Ectodermal cell (in vitro differentiated cells): ENCODE results near the gene GINS2.

ENCODE experiments used
- H3K27ac ChIP-seq: 2 replicates; pipeline ENCODE4 v1.7.0; 2013; ENCODE audit warnings: mild to moderate bottlenecking, low read depth, low read length; ENCODE audit not compliant: insufficient read depth, poor library complexity, severe bottlenecking
- H3K27me3 ChIP-seq: 2 replicates; pipeline ENCODE4 v1.7.0; 2013; ENCODE audit warnings: mild to moderate bottlenecking, low read length; ENCODE audit not compliant: insufficient read depth, control insufficient read depth, poor library complexity, severe bottlenecking
- H3K36me3 ChIP-seq: one replicate; pipeline ENCODE4 v1.7.0; 2013; ENCODE audit warnings: low read length; ENCODE audit not compliant: control insufficient read depth, insufficient read depth
- H3K4me1 ChIP-seq: one replicate; pipeline ENCODE4 v1.7.0; 2013; ENCODE audit warnings: low read length; ENCODE audit not compliant: control insufficient read depth, insufficient read depth
- H3K4me3 ChIP-seq: 2 replicates; pipeline ENCODE4 v1.7.0; 2013; ENCODE audit warnings: low read depth, low read length, control low read depth; ENCODE audit not compliant: insufficient read depth
- H3K9me3 ChIP-seq: 2 replicates; pipeline ENCODE4 v1.7.0; 2013; ENCODE audit warnings: mild to moderate bottlenecking, low read length, moderate library complexity; ENCODE audit not compliant: control insufficient read depth
- WGBS, 2 experiments: methylation state at CpG; one replicate each; pipeline ENCODE4 v1.1.7; 2013; ENCODE audit warnings: missing lambda C conversion rate in 2 of 2; 5-methylcytosine and 5-hydroxymethylcytosine counted together

The GINS2 gene

DNA sequence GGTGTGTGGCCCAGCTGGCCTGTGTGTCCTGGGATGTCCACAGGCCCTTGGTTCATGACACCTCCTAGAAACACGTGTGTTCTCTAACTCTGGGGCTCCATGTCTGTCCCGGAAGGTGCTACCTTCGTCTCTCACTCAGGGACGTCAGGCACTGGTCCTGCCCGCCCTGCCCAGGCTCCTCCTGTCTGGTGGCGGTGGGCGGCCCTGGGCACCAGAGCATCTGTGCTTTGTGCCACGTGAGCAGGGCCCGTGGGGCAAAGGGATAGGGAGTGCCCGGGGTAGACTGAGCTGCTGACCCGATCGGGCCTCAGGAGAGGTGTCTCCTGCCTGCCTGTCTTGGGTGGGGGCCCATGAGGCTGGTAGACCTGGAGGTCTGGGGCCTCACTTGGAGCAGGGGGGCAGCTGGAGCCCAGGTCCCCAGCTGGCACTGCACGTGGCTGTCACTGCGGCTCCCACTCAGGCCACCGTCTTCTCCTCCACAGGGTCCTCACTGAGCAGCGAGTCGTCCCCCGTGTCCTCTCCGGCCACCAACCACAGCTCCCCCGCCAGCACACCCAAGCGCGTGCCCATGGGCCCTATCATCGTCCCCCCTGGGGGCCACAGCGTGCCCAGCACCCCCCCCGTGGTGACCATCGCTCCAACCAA is 40.6 kb downstream of the GINS2 start:
- Histone ChIP-seq H3K4me3 (no peak overlapping the region), H3K4me1 (peaks cover 28% of the 10 kb centered on the region), H3K27ac (no peak overlapping the region), H3K36me3 (no peaks in the 10 kb centered on the region), H3K9me3 (no peaks in the 10 kb centered on the region), H3K27me3 (no peaks in the 10 kb centered on the region)
- WGBS, 2 experiments: 94 to 95% methylated on average over 26 of the region's 26 CpGs

DNA sequence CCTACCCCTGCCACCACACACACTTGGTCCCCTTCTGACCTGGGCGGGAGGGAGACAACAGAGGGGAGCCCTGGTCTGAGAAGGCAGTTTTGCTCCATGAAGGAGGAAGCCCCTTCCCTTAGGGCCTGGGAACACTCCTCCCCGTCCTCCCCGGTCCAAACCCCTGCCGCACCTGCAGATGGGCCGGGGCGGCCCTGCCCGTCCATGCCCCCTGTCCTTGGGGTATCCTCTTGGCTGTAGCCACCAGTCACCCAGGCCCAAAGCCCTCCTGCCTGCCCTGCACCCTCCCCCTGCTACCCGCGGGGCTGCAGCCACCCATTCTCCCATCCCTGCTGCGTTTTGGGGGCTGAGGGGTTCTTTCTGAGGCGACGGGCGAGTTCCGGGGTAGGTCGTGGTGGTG is 41.8 kb downstream of the GINS2 start:
- no peaks in the 10 kb centered on the region for H3K9me3 ChIP-seq
- H3K36me3 ChIP-seq: no peaks in the 10 kb centered on the region
- H3K4me1 ChIP-seq: peaks cover 19% of the 10 kb centered on the region
- 95% methylated on average over 15 of the region's 15 CpGs for WGBS, 2 experiments
- no peak overlapping the region for H3K4me3 ChIP-seq
- no peaks in the 10 kb centered on the region for H3K27me3 ChIP-seq
- no peak overlapping the region for H3K27ac ChIP-seq

DNA sequence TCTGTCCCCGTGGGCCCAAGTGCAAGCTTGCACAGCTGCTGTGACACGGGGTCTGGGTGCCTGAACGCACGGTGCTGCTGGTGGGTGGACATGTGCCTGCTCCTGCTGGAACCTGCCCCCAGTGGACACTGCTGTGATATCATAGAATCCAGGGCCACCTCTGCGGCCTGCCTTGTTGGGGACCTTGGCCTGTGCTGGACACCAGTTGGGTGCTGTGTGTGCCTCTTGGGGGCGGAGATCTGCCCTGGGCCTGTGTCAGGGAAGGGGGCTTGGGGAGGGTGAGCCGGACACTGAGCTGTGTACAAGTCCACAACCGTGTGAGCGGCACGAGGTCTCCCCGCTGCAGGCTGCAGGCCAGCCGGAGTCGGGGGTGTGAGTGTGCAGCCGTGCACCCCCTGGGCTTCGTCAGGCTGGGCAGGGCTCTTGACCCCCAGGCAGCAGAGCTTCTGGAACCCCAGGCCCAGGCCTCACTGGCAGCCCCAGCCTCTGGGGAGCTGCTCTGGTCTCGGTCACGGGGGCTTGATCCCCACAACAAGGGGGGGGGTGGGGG is 42.3 kb downstream of the GINS2 start:
- no peaks in the 10 kb centered on the region for H3K36me3 ChIP-seq
- H3K9me3 ChIP-seq: no peaks in the 10 kb centered on the region
- WGBS, 2 experiments: 94 to 95% methylated on average over 17 of the region's 17 CpGs
- no peak overlapping the region for H3K4me3 ChIP-seq
- H3K27me3 ChIP-seq: no peaks in the 10 kb centered on the region
- H3K27ac ChIP-seq: no peak overlapping the region
- H3K4me1 ChIP-seq: peaks cover 14% of the 10 kb centered on the region

DNA sequence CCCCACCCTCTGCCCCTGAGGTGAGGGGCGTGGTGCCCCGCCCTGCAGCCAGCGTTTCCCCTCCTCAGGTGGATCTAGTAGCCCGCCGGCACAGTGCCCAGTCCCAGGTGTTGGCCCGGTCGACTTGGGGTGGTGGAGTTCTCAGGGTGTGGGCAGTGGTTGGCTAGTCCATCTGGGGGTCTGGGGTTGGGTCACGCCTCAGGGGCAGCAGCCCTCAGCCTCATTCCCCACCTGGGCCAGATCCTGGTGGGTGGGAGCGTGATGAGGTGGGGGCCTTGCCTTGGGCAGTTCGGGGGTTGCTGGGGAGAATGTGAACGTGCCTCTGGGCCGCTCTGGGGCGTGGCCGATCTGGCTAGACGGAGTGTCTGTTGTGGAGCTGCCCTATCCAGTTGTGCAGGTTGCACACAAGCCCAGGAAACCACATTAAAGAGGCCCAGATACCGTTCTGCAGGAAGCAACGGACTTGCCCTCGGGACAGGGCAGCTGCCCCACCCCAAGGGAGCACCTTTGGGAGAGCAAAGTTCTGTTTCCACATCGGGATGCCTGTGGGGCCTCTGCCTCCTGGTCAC is 43.6 kb downstream of the GINS2 start:
- H3K36me3 ChIP-seq: no peaks in the 10 kb centered on the region
- 93 to 94% methylated on average over 19 of the region's 19 CpGs for WGBS, 2 experiments
- peaks cover 11% of the 10 kb centered on the region for H3K4me1 ChIP-seq
- no peaks in the 10 kb centered on the region for H3K27me3 ChIP-seq
- no peak overlapping the region for H3K4me3 ChIP-seq
- no peak overlapping the region for H3K27ac ChIP-seq
- H3K9me3 ChIP-seq: no peaks in the 10 kb centered on the region

DNA sequence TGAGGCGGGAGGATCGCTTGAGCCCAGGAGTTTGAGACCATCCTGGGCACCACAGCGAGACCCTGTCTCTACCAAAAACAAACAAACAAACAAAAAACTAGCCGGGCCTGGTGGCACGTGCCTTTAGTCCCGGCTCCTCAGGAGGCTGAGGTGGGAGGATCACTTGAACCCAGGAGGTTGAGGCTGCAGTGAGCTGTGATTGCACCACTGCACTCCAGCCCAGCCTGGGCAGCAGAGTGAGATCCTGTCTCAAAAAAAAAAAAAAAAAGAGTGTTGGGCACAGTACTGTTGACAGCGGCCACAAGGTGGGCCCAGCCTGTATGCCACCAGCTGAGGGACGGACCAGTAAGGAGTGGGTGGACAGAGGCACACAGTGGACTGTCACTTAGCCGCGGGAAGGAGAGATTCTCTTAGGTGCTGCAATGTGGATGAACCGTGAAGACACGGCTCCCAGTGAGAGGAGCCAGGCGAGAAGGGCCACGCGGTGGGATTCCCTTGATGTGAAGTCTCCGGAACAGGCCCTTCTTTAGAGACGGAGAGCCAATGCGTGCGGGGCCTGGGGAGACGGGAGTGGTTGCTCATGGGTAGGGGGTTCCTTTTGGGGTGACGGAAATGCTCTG is 44.6 kb downstream of the GINS2 start:
- H3K27ac ChIP-seq: no peak overlapping the region
- H3K9me3 ChIP-seq: no peaks in the 10 kb centered on the region
- no peaks in the 10 kb centered on the region for H3K27me3 ChIP-seq
- WGBS, 2 experiments: 94 to 95% methylated on average over 21 of the region's 21 CpGs
- no peak overlapping the region for H3K4me3 ChIP-seq
- H3K4me1 ChIP-seq: peaks cover 12% of the 10 kb centered on the region
- no peaks in the 10 kb centered on the region for H3K36me3 ChIP-seq

DNA sequence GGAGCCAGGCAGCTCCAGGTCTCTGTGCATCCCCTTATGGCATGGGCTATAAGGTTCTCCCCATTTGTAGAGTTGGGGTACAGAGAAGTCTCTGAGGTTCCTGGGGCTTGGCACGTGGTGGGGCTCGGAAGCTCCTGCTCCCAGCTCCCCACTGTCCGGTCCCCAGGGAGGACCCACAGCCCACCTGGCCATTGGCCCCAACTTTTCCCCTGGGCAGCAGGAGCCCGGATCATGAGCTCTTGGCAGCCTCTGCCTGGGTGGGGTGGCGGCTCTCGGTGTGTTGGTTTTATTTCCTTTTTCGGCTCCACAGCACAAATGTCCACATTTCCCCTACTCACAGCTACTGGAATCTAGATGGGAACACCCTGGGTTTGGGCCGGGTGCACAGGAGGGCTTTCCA is 45.1 kb downstream of the GINS2 start:
- Histone ChIP-seq H3K4me1 (peaks cover 18% of the 10 kb centered on the region), H3K27ac (no peak overlapping the region), H3K36me3 (no peaks in the 10 kb centered on the region), H3K27me3 (no peaks in the 10 kb centered on the region), H3K9me3 (no peaks in the 10 kb centered on the region), H3K4me3 (no peak overlapping the region)
- 97% methylated on average over 8 of the region's 8 CpGs for WGBS, 2 experiments

DNA sequence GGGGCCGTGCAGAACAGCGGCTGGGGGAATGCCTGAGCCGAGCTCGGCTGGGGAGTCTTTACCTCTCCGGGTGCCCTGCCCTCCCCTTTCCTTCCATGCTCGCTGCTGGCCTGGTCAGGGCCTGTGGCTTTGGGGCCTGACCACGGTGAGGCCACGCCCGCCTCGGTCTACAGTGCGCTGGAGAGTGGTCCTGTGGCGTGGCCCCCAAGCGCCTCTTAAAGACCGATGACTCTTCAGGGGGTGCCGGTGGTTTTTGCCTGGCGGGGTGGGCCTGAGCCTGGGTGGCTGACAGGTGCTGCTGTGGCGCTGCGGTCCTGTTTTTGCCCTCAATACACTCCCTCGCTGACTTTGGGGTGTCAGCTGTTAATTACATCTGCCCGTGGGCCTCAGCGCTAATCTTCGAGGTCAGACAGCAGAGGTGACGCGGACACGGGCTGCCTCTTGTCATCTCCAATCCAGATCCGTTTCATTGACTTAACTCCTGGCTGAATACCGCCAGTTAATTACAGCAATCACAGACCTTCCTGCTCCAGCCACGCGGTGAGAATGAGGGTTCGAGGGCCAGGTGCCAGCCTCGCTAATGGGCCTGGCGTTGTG is 45.9 kb downstream of the GINS2 start:
- Histone ChIP-seq H3K9me3 (no peaks in the 10 kb centered on the region), H3K4me3 (no peak overlapping the region), H3K36me3 (no peaks in the 10 kb centered on the region), H3K27me3 (no peaks in the 10 kb centered on the region), H3K4me1 (peaks cover 22% of the 10 kb centered on the region), H3K27ac (no peak overlapping the region)
- WGBS, 2 experiments: 94 to 96% methylated on average over 32 of the region's 32 CpGs

DNA sequence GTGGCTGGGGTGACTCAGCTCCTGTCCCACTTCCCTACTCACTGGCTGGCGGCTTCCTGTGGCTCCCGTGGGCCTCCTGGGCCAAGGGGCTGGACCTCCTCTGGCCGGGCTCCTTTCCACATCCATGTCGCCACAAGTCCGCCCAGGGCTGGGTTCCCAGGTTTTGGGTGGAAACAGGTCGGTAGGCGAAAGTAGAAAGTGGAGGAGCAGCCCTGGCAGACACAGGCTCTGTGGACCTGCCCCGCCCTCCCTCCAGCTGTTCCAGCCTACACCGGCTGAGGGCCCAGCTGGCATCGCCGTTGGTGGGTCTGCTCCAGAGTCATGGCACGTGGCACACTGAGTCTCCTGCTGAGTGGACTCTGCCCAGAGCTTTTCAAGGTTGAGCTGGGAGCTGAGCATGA is 47.0 kb downstream of the GINS2 start:
- H3K4me1 ChIP-seq: peaks cover 31% of the 10 kb centered on the region
- H3K27me3 ChIP-seq: no peaks in the 10 kb centered on the region
- H3K4me3 ChIP-seq: no peak overlapping the region
- H3K27ac ChIP-seq: no peak overlapping the region
- H3K36me3 ChIP-seq: no peaks in the 10 kb centered on the region
- WGBS, 2 experiments: 93 to 97% methylated on average over 12 of the region's 12 CpGs
- no peaks in the 10 kb centered on the region for H3K9me3 ChIP-seq

DNA sequence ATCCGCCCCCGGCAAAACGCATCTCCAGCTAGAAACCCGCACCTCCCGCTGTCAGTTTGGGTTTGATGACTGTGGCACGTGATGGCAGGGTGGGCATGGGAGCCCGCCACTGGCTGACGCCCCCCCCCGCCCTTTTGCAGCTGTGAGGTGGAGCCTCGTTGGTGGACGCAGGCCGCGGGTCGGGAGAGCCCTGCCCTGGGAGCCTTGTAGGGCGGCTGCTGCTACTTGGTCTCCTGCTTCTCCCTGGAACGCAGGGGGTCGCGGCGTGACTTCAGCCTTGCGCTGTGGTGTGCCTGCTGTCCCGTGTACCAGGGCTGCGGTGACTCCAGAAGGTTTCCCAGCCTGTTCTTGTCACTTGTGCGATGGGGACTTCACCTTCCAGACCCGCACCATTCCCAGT is 47.4 kb downstream of the GINS2 start:
- Histone ChIP-seq H3K9me3 (no peaks in the 10 kb centered on the region), H3K27ac (no peak overlapping the region), H3K4me1 (peaks cover 31% of the 10 kb centered on the region), H3K36me3 (no peaks in the 10 kb centered on the region), H3K27me3 (no peaks in the 10 kb centered on the region), H3K4me3 (no peak overlapping the region)
- WGBS, 2 experiments: 89 to 90% methylated on average over 24 of the region's 24 CpGs

DNA sequence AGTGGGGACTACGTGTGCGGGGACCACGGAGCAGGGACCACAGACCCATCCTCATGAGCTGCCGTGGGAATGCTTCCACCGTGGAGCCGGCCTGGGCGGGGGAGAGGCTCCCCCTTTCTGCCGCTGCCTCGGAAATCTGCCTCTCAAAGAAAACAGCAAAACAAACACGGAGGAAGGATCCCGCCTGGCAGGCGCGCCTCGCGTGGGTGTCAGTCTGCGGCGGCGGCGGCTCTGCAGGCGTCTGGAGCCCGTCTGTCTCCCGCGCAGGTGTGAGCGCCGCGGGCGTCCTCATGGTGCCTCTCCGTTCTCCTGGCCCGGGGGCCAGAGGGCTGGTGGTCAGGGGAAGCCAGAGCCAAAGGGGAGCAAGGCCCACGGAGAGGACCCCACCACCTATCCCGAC is 48.2 kb downstream of the GINS2 start:
- no peak overlapping the region for H3K27ac ChIP-seq
- no peaks in the 10 kb centered on the region for H3K9me3 ChIP-seq
- H3K27me3 ChIP-seq: no peaks in the 10 kb centered on the region
- no peaks in the 10 kb centered on the region for H3K36me3 ChIP-seq
- peaks cover 31% of the 10 kb centered on the region for H3K4me1 ChIP-seq
- no peak overlapping the region for H3K4me3 ChIP-seq
- WGBS, 2 experiments: 90 to 92% methylated on average over 31 of the region's 31 CpGs
